Left lung (tissue), 10 donors: ENCODE results near the gene PDSS2. TPM values are rescaled to one million over a fixed set of nuclear protein-coding genes. Genes with fewer than 3 reads are reported as not detected.

Experiments
- ATAC-seq: fragments of 200-7000 bp; cut with Tn5 transposase; one replicate; pipeline ENCODE4 v1.9.1; 2020; ENCODE audit warnings: moderate library complexity
- DNase-seq, 4 donors: peaks; one replicate each; pipeline ENCODE4 v3.0.0-alpha.2; 2013 to 2020
- H3K27ac ChIP-seq, 2 donors: fragments of 200-600 bp; sonication (generic) in 1 of 2; one replicate each; pipeline versions ENCODE4 v1.5.0 to v1.8.0; 2020 to 2021
- H3K27me3 ChIP-seq, 2 donors: fragments of 200-600 bp; sonication (generic) in 1 of 2; one replicate each; pipeline versions ENCODE4 v1.5.0 to v1.8.0; 2020 to 2021
- H3K36me3 ChIP-seq, 2 donors: fragments of 200-600 bp; sonication (generic) in 1 of 2; one replicate each; pipeline versions ENCODE4 v1.5.0 to v1.8.0; 2020 to 2021
- H3K4me1 ChIP-seq, 2 donors: fragments of 200-600 bp; one replicate each; pipeline ENCODE4 v1.8.0; 2021
- H3K4me3 ChIP-seq, 2 donors: fragments of 200-600 bp; sonication (generic) in 1 of 2; one replicate each; pipeline versions ENCODE4 v1.5.0 to v1.8.0; 2020 to 2021; ENCODE audit warnings: mild to moderate bottlenecking in 1 of 2
- H3K9me3 ChIP-seq, 2 donors: fragments of 200-600 bp; sonication (generic) in 1 of 2; one replicate each; pipeline versions ENCODE4 v1.5.0 to v1.8.0; 2020 to 2021
- CTCF ChIP-seq, 2 donors: fragments of 200-600 bp; sonication (generic) in 1 of 2; IDR thresholded peaks; one replicate each; pipeline versions ENCODE4 v1.5.0 to v1.8.0; 2021; ENCODE audit warnings: antibody characterized with exemption in 2 of 2
- intact Hi-C, 2 donors: fragments of 100-400 bp; cut with DNase I; formaldehyde crosslinking; loops; one replicate each; pipeline versions ENCODE4 v1.11.2 to v1.14.2; 2022
- polyA plus RNA-seq, 6 donors: library from polyadenylated mRNA; unstranded; fragments of 120-200 nt; gene quantifications; one replicate each; pipeline ENCODE4 v1.2.1, GENCODE V29; 2013; ENCODE audit not compliant: insufficient read length in 6 of 6
- total RNA-seq, 2 donors: library from RNA; stranded (reverse); fragmentation: NEBNext Ultra II Directional; extraction: Animal tissue kit (Norgen Biotek cat#: 25700); gene quantifications; one replicate each; pipeline ENCODE4 v1.2.1, GENCODE V29; 2021
- donor health status: DM: no; HTN: yes; CAD: no.
- donor health status: DM: no; HTN: no; CAD: no.

PDSS2 gene
- total and polyA plus RNA-seq, 8 donors, result 13.9 to 20.6 (median 16.4) TPM

- intact Hi-C loops, result no loop called here
- peaks cover 3 to 88% of the 10 kb centered on the region in 2 donors for H3K27me3 ChIP-seq
- no peaks in the 10 kb centered on the region for H3K9me3 ChIP-seq
- ATAC-seq, result no peak
- DNase-seq, result no peak
- peak overlapping the region; percentile 60 to 66 for H3K4me3 ChIP-seq
- H3K36me3 ChIP-seq, result no peaks in the 10 kb centered on the region
- no peak overlapping the region for H3K27ac ChIP-seq
- no peak for TF ChIP-seq CTCF (IDR thresholded peaks at IDR 0.05)
- H3K4me1 ChIP-seq, result peaks cover 20 to 49% of the 10 kb centered on the region in 2 donors
Measured at GRCh38 chr6:107491760-107492660, 32.6 kb upstream of the PDSS2 start.

GRCh38 chr6:107491138-107491609 lies 31.8 kb upstream of the PDSS2 start:
- peak; percentile 43 to 86 (median 65) for DNase-seq
- Histone ChIP-seq H3K36me3 (no peaks in the 10 kb centered on the region), H3K27me3 (peaks cover 7 to 92% of the 10 kb centered on the region in 2 donors), H3K4me1 (peaks cover 13 to 49% of the 10 kb centered on the region in 2 donors), H3K9me3 (no peaks in the 10 kb centered on the region), H3K4me3 (peak overlapping the region; percentile 60 to 66), H3K27ac (peak overlapping the region; percentile 37 to 74)
- ATAC-seq, result peak; percentile 41
- intact Hi-C loops, result no loop called here
- no peak for TF ChIP-seq CTCF (IDR thresholded peaks at IDR 0.05)

- H3K4me1 ChIP-seq, result peaks cover 8 to 49% of the 10 kb centered on the region in 2 donors
Measured at GRCh38 chr6:107490566-107491137, 31.3 kb upstream of the PDSS2 start.

GRCh38 chr6:107489636-107490565 lies 30.5 kb upstream of the PDSS2 start, which contains the start of gene SOBP:
TSS of gene SOBP (plus strand) at chr6:107490117. CDS start at chr6:107490617, 500 bp downstream.
- peak; percentile 60 to 88 (median 76) for DNase-seq

More at GRCh38 chr6:107490566-107491137, 31.3 kb upstream of the PDSS2 start:
- peaks cover 7 to 95% of the 10 kb centered on the region in 2 donors for H3K27me3 ChIP-seq
- intact Hi-C loops, result no loop called here
- no peak for DNase-seq
- H3K9me3 ChIP-seq, result no peaks in the 10 kb centered on the region
- H3K36me3 ChIP-seq, result no peaks in the 10 kb centered on the region
- no peak for ATAC-seq
- peak overlapping the region; percentile 37 to 74 for H3K27ac ChIP-seq
- peak overlapping the region; percentile 60 to 66 for H3K4me3 ChIP-seq
- no peak for TF ChIP-seq CTCF (IDR thresholded peaks at IDR 0.05)

More at GRCh38 chr6:107489636-107490565, 30.5 kb upstream of the PDSS2 start, which contains the start of gene SOBP:
- TF ChIP-seq CTCF (IDR thresholded peaks at IDR 0.05), result no peak
- Histone ChIP-seq H3K27me3 (peaks cover 7 to 96% of the 10 kb centered on the region in 2 donors), H3K4me3 (peak within 1 kb of the TSS; percentile 60 to 66), H3K4me1 (peaks cover 4 to 46% of the 10 kb centered on the region in 2 donors), H3K27ac (peak within 1 kb of the TSS; percentile 37 to 74), H3K9me3 (no peaks in the 10 kb centered on the region), H3K36me3 (no peaks in the 10 kb centered on the region)
- intact Hi-C loops, result no loop called here
- ATAC-seq, result peak; percentile 60
